ENCODE data around the gene HSPA4L.
A peak's percentile ranks its signal among the peaks of the same experiment; 100 is the strongest.

Gene HSPA4L

GRCh38 chr4:127870688-127871087, 88.6 kb downstream of the HSPA4L start:
- no peak for DNase-seq

GRCh38 chr4:127875791-127876190, 93.7 kb downstream of the HSPA4L start:
- no peak for DNase-seq

GRCh38 chr4:127880763-127881562, 98.8 kb downstream of the HSPA4L start, which contains the start of gene PLK4:
Gene PLK4 (plus strand): TSS chr4:127880893. CDS start chr4:127881135, 242 bp downstream.
- peak; percentile 83 for DNase-seq

GRCh38 chr4:127881563-127881864, 99.4 kb downstream of the HSPA4L start:
- no peak for DNase-seq

- no peak for DNase-seq
Measured at GRCh38 chr4:127888559-127888958, 106.4 kb downstream of the HSPA4L start.

GRCh38 chr4:127889903-127890302, 107.8 kb downstream of the HSPA4L start:
- no peak for DNase-seq
